Epithelial cell of esophagus (primary cell): Measurements from ENCODE around the gene PYGL.

Experiments
- DNase-seq: peaks from one replicate; pipeline ENCODE4 v3.0.0; 2010; ENCODE audit warnings: low read depth
- H3K4me3 ChIP-seq: 2 replicates; pipeline ENCODE4 v1.5.1; 2011; ENCODE audit warnings: mild to moderate bottlenecking, low read length, control low read depth
- TF ChIP-seq, protein P1 (sequence below): IDR thresholded peaks from 2 replicates; pipeline ENCODE4 v1.5.1; 2011; ENCODE audit warnings: low read depth, mild to moderate bottlenecking, low read length, control low read depth, inconsistent platforms; ENCODE audit not compliant: insufficient read depth; ENCODE audit errors: missing control alignments

The PYGL gene

DNA sequence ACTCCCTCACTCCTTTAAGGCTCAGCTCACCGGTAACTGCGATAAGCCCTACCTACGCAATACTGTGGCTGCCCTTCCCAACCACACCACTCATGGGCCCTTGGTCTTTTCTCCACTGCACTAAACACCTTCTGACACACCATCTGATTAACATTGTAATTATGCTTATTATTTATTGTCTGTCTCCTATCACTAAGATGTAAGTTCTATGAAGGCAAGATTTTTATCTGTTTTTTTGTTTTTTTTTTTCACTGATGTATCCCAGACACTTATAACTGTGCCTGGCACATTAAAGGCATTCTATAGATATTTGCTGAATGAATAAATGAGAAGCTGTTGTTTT lies 34.2 kb upstream of the PYGL start:
- no peak for DNase-seq
- TF ChIP-seq, protein P1, sequence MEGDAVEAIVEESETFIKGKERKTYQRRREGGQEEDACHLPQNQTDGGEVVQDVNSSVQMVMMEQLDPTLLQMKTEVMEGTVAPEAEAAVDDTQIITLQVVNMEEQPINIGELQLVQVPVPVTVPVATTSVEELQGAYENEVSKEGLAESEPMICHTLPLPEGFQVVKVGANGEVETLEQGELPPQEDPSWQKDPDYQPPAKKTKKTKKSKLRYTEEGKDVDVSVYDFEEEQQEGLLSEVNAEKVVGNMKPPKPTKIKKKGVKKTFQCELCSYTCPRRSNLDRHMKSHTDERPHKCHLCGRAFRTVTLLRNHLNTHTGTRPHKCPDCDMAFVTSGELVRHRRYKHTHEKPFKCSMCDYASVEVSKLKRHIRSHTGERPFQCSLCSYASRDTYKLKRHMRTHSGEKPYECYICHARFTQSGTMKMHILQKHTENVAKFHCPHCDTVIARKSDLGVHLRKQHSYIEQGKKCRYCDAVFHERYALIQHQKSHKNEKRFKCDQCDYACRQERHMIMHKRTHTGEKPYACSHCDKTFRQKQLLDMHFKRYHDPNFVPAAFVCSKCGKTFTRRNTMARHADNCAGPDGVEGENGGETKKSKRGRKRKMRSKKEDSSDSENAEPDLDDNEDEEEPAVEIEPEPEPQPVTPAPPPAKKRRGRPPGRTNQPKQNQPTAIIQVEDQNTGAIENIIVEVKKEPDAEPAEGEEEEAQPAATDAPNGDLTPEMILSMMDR = no peak
- H3K4me3 ChIP-seq = no peak overlapping the region

DNA sequence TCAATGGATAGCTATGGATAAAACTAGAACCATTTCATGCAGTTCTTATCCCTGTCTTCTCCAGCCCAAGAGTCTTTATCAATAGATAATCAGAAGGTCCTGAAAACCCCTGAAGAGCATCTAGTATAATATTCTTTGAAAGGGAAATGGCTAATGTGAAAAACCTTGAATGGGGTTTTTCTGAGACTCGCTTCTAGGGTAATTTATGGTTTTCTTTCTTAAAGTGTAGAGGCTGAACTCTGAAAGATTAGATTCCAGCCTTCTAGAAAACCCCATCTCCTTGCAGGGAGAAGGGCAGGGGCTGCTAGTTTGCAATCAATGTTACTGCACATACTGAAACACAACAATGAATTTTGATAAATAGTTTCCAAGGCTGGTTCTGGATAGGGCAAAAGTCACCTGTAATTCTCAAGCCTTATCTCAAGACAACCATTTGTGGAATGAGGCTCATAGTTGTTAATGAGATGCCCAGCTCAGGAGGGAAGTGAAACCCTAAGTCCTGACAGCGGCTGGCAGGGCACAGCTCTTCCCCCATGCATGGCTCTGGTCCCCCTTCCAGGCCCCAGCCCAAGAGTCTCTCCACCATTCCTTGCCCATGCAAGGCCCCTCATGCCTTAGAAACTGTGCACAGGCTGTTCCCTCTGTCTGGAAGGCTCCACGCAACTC lies 33.7 kb upstream of the PYGL start:
- H3K4me3 ChIP-seq = no peak overlapping the region
- no peak for DNase-seq
- TF ChIP-seq, protein P1 = no peak

DNA sequence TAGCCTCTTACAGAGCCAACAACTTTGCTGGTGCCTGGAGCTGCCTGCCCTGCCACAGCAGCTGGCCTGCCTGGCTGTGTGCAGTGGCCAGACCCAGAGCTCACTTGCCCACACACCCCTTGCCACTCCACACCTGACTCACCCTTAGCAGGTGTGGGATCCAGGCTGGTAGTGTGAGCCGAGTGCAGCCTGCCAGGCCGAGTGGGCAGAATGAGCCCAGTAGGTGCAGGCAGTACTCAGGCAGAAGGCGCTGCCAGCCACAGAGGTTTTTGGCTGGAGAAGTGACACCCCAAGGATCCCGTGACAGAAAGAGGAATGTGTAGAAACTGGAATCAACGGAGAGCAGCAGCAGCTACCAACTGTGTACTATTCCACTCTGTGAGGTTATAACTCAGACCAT lies 29.8 kb upstream of the PYGL start:
- TF ChIP-seq, protein P1 = no peak
- no peak for DNase-seq
- H3K4me3 ChIP-seq = no peak overlapping the region

DNA sequence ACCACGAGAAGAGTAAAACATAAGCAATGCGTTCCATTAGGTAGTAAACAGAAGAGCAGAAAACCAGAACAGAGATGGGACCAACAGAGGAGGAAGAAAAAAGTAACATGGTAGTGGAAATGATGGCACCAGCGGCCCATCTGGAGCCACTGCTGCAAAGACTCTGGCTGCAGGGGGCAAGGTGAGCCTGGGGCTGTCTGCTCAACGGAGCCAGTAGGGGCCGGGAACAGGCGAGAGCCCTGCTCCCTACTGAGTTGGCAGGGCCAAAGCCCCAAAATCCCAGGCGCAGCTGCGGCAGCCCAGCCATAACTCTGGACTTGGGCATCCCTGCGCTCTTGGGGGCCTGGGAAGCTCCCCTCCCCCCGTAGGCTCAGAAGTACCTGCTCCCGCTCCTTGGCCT lies 28.5 kb upstream of the PYGL start:
- TF ChIP-seq, protein P1 = no peak
- H3K4me3 ChIP-seq = no peak overlapping the region
- no peak for DNase-seq

DNA sequence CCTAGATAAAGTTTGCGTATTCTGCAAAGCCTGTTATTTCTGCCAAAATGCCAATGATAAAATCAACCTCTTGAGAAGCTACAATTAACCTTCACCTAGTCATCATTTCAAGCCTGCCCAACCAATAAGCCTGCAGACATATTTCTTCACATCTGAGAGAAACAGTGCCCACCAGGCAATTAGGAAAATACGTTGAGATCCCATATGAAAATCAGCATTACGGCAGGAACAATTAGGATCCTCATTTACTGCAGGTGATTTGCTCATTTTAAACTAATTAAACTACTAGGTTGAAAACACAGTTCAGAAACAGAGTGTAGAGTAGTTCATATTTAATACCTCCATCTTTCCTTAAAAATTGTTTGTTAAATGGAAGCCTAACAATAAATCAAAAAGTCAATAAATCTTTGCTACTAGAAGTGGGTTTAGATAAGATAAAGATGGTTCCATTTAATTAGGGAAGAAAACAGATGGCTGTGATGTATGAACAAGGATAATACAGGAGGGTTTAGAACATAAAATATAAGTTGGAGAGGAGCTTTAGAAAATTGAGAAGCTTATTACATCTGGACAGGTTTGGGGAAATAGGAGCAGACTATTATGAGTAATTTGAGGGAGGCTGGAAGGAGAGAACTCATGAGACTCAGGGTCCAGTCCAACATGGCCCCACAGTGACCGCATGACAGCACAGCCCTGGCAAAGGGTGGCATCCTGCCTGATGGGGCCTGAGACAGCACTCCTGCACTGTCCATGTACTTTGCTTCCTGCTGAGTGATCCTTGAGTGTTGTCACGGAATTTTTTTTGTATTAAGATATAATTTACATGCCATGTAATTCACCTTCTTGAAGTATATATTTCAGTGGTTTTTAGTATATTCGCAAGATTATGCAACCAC lies 26.9 kb upstream of the PYGL start:
- DNase-seq = no peak
- H3K4me3 ChIP-seq = no peak overlapping the region
- TF ChIP-seq, protein P1 = no peak

DNA sequence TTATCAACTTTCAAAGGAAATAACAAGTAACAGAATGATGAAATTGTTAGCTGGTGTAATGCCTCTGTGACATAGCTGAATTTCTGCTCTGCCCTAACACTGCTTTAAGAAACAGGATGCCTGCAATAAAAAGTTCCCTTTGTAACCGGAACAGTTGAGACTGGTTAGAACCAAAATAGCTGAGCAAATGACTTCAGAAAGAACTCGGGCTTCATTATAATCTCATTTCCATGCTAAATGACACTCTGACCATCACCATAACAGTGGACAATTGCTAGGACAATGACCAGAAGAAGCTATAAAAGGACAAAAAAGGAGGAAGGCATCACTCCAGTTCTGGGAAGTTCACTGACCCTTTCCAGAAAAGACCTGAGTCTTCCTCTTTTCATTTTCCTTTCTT lies 23.5 kb upstream of the PYGL start:
- TF ChIP-seq, protein P1 = no peak
- H3K4me3 ChIP-seq = no peak overlapping the region
- DNase-seq = no peak
